GM12891 (cell line): ENCODE results near the gene KAZN.

Experiments used
- DNase-seq: peaks from one replicate; pipeline ENCODE4 v3.0.0; 2011; ENCODE audit warnings: low spot score; ENCODE audit not compliant: insufficient read length
- FAIRE-seq: peaks from 2 replicates; lab custom pipeline; 2011; peaks lifted over from hg19 to GRCh38; lab: Jason Lieb, UNC
- PAX5 ChIP-seq: IDR thresholded peaks from 2 replicates; pipeline ENCODE4 v1.6.1; 2011; ENCODE audit warnings: low read length, moderate library complexity, mild to moderate bottlenecking; ENCODE audit not compliant: insufficient read depth, severe bottlenecking
- POLR2A ChIP-seq: IDR thresholded peaks from 2 replicates; pipeline ENCODE4 v1.6.1; 2011; ENCODE audit warnings: low read depth, low read length, control low read depth
- POLR2AphosphoS5 ChIP-seq: IDR thresholded peaks from 2 replicates; pipeline ENCODE4 v1.6.1; 2011; ENCODE audit warnings: low read depth, low read length, control low read depth
- POU2F2 ChIP-seq: IDR thresholded peaks from 2 replicates; pipeline ENCODE4 v1.6.1; 2011; ENCODE audit warnings: low read depth, mild to moderate bottlenecking, control low read depth, low read length, moderate library complexity
- SPI1 ChIP-seq: IDR thresholded peaks from 2 replicates; pipeline ENCODE4 v1.6.1; 2011; ENCODE audit warnings: low read depth, low read length, control low read depth
- TAF1 ChIP-seq: IDR thresholded peaks from 2 replicates; pipeline ENCODE4 v1.6.1; 2011; ENCODE audit warnings: low read depth, low read length, control low read depth

KAZN gene

GRCh38 chr1:14944471-14944985 is 346.0 kb downstream of the KAZN start:
- no peak for DNase-seq
- TF ChIP-seq TAF1 (no peak), PAX5 (no peak), POU2F2 (no peak), POLR2AphosphoS5 (no peak), SPI1 (no peak), POLR2A (no peak)
- FAIRE-seq: no peak

DNA sequence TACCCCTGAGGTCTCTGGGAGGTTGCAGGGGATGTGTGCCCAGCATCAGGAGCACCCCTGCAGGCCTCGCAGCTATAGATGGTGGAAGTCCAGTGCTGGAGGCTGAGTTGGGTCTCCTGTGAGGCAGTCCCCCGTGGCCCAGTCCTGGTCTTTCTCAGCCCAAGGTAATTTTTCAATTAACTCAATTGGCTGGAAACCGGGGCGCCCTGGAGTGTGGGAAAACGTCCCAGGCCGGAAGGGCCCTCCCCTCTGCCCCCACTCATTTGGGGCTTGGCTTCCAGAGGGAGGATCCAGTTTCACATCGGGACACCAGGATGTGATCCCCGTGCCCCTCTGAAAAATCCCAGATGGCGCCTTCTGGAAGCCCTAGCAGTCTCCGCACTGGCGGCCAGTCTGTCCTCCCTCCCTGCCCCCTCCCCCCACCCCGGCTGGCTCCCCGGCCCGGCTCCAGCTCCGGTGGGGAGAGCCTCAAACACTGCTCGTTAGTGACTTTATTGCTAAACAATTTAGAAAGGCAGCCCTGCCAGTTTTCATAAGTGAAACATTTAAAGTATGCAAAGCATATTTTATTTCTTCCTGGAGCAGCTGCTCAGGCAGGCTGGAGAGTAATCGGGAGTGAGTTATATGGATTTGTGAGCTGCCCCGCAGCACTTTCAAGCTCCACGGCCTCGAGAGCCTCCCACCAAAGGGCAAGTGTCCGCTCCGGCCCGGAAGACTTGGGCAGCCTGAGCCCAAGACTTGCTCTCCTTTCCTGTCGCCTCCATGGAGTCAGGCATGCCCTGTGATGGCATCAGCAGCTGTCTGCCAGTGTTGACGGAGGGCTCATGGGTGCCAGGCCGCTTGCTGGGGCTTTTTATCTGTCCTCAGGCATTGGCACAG is 346.9 kb downstream of the KAZN start:
- FAIRE-seq (no peak), DNase-seq (no peak)
- no peak for TF ChIP-seq POU2F2

DNA sequence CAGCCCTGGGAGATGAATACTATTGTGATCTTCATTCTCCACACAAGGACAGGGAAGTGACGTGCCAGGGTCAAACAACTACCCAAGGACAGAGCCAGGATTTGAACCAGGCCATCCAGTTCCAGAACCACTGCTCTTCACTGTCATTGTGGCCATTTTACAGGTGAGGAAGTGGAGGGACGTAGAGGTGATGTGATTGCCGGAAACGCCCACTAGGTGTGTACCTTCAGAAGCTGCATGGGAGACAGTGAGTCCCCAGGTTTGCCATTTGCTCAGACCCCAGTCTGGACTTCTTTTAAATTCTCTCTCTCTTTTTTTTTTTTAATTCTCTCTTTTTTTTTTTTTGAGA is 347.5 kb downstream of the KAZN start:
- DNase-seq (no peak), FAIRE-seq (no peak)
- TF ChIP-seq POLR2A (no peak), PAX5 (no peak), POU2F2 (no peak), SPI1 (no peak), POLR2AphosphoS5 (no peak), TAF1 (no peak)

- TF ChIP-seq SPI1: no peak
- TF ChIP-seq POLR2A: no peak
- TF ChIP-seq POU2F2: no peak
- no peak for TF ChIP-seq TAF1
- TF ChIP-seq POLR2AphosphoS5: no peak
- no peak for TF ChIP-seq PAX5
- no peak for DNase-seq
- no peak for FAIRE-seq
Measured at GRCh38 chr1:14946684-14947238, 348.3 kb downstream of the KAZN start.

- DNase-seq: no peak
- TF ChIP-seq PAX5: no peak
- TF ChIP-seq TAF1: no peak
- TF ChIP-seq POLR2A: no peak
- no peak for TF ChIP-seq SPI1
- TF ChIP-seq POU2F2: no peak
- TF ChIP-seq POLR2AphosphoS5: no peak
- FAIRE-seq: no peak
Measured at GRCh38 chr1:14947421-14947820, 348.9 kb downstream of the KAZN start.

DNA sequence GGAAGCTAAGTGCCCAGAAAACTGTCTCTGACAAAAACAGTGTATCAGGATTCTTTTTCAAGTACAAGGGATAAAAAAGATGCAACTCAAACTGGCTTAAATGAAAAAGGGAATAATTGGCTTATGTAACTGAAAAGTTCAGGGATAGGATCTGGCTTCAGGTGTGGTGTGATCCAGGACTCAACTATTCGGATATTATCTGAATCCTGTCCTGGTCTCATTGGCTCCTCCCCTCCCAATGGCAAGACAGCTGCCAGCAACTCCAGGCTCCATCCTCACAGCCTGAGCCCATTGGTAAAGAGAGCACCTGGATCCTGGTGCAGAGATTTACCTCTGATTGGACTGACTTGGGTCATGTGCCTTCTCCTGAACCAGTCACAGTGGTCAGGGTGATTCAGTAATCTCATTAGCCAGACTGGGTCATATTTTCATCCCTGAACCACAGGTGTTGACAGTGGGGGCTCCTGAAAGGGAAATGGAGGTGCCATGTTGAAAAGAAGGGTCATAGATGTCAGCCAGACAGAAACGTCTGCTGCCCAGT is 349.7 kb downstream of the KAZN start:
- DNase-seq: no peak
- TF ChIP-seq POLR2A: no peak
- no peak for TF ChIP-seq POU2F2
- TF ChIP-seq TAF1: no peak
- TF ChIP-seq POLR2AphosphoS5: no peak
- TF ChIP-seq PAX5: no peak
- TF ChIP-seq SPI1: no peak
- FAIRE-seq: no peak

GRCh38 chr1:14949270-14949835 is 350.9 kb downstream of the KAZN start:
- FAIRE-seq: no peak
- TF ChIP-seq PAX5: no peak
- no peak for TF ChIP-seq POU2F2
- TF ChIP-seq POLR2A: no peak
- no peak for TF ChIP-seq TAF1
- TF ChIP-seq POLR2AphosphoS5: no peak
- TF ChIP-seq SPI1: no peak
- DNase-seq: no peak

DNA sequence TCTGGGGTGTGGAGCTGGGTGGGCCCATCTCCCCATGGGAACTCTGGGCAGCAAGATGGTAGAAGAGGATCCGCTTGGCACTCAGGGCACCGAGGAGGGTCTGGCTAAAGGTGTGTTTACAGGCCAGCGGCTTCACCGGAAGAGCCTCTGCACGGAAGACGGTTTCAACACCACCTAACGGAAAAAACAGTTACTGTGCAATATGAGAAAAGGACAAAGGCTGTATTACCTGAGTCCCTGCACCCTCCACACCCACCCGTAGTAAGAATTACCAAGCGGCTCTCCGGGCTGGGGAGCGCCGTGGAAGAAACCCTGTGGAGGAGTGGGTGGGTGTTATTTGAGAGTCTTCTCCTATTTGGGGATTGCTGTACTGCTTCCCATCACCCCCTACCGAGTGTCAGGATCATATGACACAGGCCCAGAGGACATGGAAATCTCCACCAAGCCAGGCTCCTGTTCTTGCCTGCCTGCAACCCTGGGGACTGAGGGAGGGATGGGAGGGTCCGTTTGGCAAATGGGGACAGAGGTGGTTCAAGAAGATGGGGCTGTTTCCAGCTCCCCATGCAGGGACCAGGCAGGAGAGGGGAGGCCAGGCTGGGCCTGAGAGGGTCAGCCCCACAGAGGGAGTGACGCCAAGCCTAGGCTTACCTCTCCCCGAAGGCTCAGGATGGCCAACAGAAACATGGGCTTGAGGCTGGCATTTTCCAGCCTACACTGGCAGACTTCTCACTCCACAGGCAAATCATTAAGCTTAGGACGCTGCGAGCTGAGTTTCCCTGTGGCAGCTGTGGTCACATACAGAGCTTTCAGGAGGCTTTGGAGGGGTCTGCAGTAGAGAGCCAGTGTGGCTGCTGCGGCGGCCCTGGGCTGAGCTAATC is 351.6 kb downstream of the KAZN start:
- DNase-seq: no peak
- FAIRE-seq: no peak
- no peak for TF ChIP-seq PAX5
- TF ChIP-seq POLR2A: no peak

GRCh38 chr1:14951766-14952165 is 353.3 kb downstream of the KAZN start:
- DNase-seq: no peak
- TF ChIP-seq POLR2AphosphoS5 (no peak), PAX5 (no peak), SPI1 (no peak), POU2F2 (no peak), TAF1 (no peak), POLR2A (no peak)
- FAIRE-seq: no peak
